H1 (cell line): Measurements from ENCODE around the gene EPHA6. TPM values are rescaled to one million over a fixed set of nuclear protein-coding genes. Genes with fewer than 3 reads are reported as not detected.

Source experiments
- CEBPB ChIP-seq: IDR thresholded peaks from 2 replicates; pipeline ENCODE4 v1.6.1; 2012; ENCODE audit warnings: low read depth, low read length
- JUN ChIP-seq: IDR thresholded peaks from 2 replicates; pipeline ENCODE4 v1.6.1; 2011; ENCODE audit warnings: low read depth, mild to moderate bottlenecking, improper control_type of control experiment, low read length
- POLR2A ChIP-seq, 2 experiments: IDR thresholded peaks; 1 replicate in 1 of 2; 2 replicates in 1 of 2; pipeline ENCODE4 v1.6.1; 2011; ENCODE audit warnings: low read depth in 2 of 2, low read length in 2 of 2, mild to moderate bottlenecking in 2 of 2; ENCODE audit errors: control extremely low read depth in 1 of 2
- RAD21 ChIP-seq, 2 experiments: IDR thresholded peaks in 1 of 2; conservative IDR thresholded peaks in 1 of 2; 2 replicates each; pipeline ENCODE4 v1.6.1; 2011; ENCODE audit warnings: low read depth in 2 of 2, low read length in 2 of 2, improper control_type of control experiment in 1 of 2, inconsistent platforms in 1 of 2, mild to moderate bottlenecking in 1 of 2, moderate library complexity in 1 of 2
- RNF2 ChIP-seq: fragments of 200-900, 300-1000 bp; sonication (generic); IDR thresholded peaks from 2 replicates; pipeline ENCODE4 v1.7.1; 2016; ENCODE audit warnings: borderline replicate concordance, low read depth, mild to moderate bottlenecking, antibody characterized with exemption, low read length; ENCODE audit not compliant: poor library complexity, severe bottlenecking; ENCODE audit errors: missing control alignments
- SIN3A ChIP-seq, 2 experiments: IDR thresholded peaks in 1 of 2; conservative IDR thresholded peaks in 1 of 2; 2 replicates each; pipeline ENCODE4 v1.6.1; 2011 to 2012; ENCODE audit warnings: low read length in 2 of 2, improper control_type of control experiment in 1 of 2, low read depth in 1 of 2, mild to moderate bottlenecking in 1 of 2
- SIX5 ChIP-seq: IDR thresholded peaks from 2 replicates; pipeline ENCODE4 v1.6.1; 2011; ENCODE audit warnings: mild to moderate bottlenecking, low read depth, low read length
- SP1 ChIP-seq: IDR thresholded peaks from 2 replicates; pipeline ENCODE4 v1.6.1; 2011; ENCODE audit warnings: low read depth, low read length
- TEAD4 ChIP-seq: IDR thresholded peaks from 2 replicates; pipeline ENCODE4 v1.6.1; 2012; ENCODE audit warnings: low read depth, low read length, inconsistent platforms, mixed read lengths
- polyA plus RNA-seq, 7 experiments: library from polyadenylated mRNA; depleted of rRNA in 3 of 7; stranded (reverse) in 5 of 7; unstranded in 2 of 7; fragments of >200 nt in 5 of 7; fragments of 200-250 nt in 2 of 7; gene quantifications; 1 replicate in 5 of 7; 2 replicates in 1 of 7; 4 replicates in 1 of 7; pipeline versions ENCODE4 v1.2.1 to v1.2.3, GENCODE V29; 2011 to 2013; ENCODE audit warnings: missing spikeins in 2 of 7, mixed read lengths in 2 of 7
- total RNA-seq: library from RNA; stranded (reverse); fragmentation: NEBNext Ultra II Directional; extraction: Animal tissue kit (Norgen Biotek cat#: 25700); gene quantifications from 2 replicates; pipeline ENCODE4 v1.2.1, GENCODE V29; 2021
- TF ChIP-seq, protein P1 (sequence below): fragments of 300-600 bp; sonication (generic); IDR thresholded peaks from 2 replicates; pipeline ENCODE4 v1.7.1; 2012; ENCODE audit warnings: low read length, moderate library complexity, mild to moderate bottlenecking, inconsistent platforms; ENCODE audit not compliant: insufficient replicate concordance
- TF ChIP-seq, protein P2 (sequence below): IDR thresholded peaks from 2 replicates; pipeline ENCODE4 v1.6.1; 2011; ENCODE audit warnings: low read depth, mild to moderate bottlenecking, low read length; ENCODE audit not compliant: insufficient read depth

EPHA6 gene
- total and polyA plus RNA-seq, 2 of the 8 experiments (the other 6 are each of a cell fraction or from before 2014, with no cell fraction given) = 0.83 to 3.2 TPM

GRCh38 chr3:97689111-97689510 lies 874.7 kb downstream of the EPHA6 start (continued):
- TF ChIP-seq, protein P1, sequence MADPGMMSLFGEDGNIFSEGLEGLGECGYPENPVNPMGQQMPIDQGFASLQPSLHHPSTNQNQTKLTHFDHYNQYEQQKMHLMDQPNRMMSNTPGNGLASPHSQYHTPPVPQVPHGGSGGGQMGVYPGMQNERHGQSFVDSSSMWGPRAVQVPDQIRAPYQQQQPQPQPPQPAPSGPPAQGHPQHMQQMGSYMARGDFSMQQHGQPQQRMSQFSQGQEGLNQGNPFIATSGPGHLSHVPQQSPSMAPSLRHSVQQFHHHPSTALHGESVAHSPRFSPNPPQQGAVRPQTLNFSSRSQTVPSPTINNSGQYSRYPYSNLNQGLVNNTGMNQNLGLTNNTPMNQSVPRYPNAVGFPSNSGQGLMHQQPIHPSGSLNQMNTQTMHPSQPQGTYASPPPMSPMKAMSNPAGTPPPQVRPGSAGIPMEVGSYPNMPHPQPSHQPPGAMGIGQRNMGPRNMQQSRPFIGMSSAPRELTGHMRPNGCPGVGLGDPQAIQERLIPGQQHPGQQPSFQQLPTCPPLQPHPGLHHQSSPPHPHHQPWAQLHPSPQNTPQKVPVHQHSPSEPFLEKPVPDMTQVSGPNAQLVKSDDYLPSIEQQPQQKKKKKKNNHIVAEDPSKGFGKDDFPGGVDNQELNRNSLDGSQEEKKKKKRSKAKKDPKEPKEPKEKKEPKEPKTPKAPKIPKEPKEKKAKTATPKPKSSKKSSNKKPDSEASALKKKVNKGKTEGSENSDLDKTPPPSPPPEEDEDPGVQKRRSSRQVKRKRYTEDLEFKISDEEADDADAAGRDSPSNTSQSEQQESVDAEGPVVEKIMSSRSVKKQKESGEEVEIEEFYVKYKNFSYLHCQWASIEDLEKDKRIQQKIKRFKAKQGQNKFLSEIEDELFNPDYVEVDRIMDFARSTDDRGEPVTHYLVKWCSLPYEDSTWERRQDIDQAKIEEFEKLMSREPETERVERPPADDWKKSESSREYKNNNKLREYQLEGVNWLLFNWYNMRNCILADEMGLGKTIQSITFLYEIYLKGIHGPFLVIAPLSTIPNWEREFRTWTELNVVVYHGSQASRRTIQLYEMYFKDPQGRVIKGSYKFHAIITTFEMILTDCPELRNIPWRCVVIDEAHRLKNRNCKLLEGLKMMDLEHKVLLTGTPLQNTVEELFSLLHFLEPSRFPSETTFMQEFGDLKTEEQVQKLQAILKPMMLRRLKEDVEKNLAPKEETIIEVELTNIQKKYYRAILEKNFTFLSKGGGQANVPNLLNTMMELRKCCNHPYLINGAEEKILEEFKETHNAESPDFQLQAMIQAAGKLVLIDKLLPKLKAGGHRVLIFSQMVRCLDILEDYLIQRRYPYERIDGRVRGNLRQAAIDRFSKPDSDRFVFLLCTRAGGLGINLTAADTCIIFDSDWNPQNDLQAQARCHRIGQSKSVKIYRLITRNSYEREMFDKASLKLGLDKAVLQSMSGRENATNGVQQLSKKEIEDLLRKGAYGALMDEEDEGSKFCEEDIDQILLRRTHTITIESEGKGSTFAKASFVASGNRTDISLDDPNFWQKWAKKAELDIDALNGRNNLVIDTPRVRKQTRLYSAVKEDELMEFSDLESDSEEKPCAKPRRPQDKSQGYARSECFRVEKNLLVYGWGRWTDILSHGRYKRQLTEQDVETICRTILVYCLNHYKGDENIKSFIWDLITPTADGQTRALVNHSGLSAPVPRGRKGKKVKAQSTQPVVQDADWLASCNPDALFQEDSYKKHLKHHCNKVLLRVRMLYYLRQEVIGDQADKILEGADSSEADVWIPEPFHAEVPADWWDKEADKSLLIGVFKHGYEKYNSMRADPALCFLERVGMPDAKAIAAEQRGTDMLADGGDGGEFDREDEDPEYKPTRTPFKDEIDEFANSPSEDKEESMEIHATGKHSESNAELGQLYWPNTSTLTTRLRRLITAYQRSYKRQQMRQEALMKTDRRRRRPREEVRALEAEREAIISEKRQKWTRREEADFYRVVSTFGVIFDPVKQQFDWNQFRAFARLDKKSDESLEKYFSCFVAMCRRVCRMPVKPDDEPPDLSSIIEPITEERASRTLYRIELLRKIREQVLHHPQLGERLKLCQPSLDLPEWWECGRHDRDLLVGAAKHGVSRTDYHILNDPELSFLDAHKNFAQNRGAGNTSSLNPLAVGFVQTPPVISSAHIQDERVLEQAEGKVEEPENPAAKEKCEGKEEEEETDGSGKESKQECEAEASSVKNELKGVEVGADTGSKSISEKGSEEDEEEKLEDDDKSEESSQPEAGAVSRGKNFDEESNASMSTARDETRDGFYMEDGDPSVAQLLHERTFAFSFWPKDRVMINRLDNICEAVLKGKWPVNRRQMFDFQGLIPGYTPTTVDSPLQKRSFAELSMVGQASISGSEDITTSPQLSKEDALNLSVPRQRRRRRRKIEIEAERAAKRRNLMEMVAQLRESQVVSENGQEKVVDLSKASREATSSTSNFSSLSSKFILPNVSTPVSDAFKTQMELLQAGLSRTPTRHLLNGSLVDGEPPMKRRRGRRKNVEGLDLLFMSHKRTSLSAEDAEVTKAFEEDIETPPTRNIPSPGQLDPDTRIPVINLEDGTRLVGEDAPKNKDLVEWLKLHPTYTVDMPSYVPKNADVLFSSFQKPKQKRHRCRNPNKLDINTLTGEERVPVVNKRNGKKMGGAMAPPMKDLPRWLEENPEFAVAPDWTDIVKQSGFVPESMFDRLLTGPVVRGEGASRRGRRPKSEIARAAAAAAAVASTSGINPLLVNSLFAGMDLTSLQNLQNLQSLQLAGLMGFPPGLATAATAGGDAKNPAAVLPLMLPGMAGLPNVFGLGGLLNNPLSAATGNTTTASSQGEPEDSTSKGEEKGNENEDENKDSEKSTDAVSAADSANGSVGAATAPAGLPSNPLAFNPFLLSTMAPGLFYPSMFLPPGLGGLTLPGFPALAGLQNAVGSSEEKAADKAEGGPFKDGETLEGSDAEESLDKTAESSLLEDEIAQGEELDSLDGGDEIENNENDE = no peak
- TF ChIP-seq RNF2 (no peak), CEBPB (no peak), SP1 (no peak), SIN3A (conservative IDR thresholded peaks at IDR 0.05 in 1 of 2, IDR thresholded peaks at IDR 0.05 in 1 of 2; ENCODE audit: low read depth in 1 of 2, low read length in 2 of 2) (no peak), JUN (no peak), POLR2A (IDR thresholded peaks at IDR 0.05; ENCODE audit: control extremely low read depth in 1 of 2, low read depth in 2 of 2, low read length in 2 of 2) (no peak), RAD21 (IDR thresholded peaks at IDR 0.05 in 1 of 2, conservative IDR thresholded peaks at IDR 0.05 in 1 of 2; ENCODE audit: low read depth in 2 of 2, low read length in 2 of 2) (no peak), SIX5 (no peak), TEAD4 (no peak)
- TF ChIP-seq, protein P2, sequence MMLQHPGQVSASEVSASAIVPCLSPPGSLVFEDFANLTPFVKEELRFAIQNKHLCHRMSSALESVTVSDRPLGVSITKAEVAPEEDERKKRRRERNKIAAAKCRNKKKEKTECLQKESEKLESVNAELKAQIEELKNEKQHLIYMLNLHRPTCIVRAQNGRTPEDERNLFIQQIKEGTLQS = no peak
